WTC11 (cell line): ENCODE results near the gene MGAT3. TPM values are rescaled to one million over a fixed set of nuclear protein-coding genes. Genes with fewer than 3 reads are reported as not detected.

ENCODE experiments used
- ATAC-seq: fragments of 200-7000 bp; cut with Tn5 transposase; 2 replicates; pipeline ENCODE4 v1.10.0; 2021; ENCODE audit warnings: mild to moderate bottlenecking, moderate library complexity
- CTCF ChIA-PET: fragments of 300-600 bp; sonication (Branson Sonifier 250); formaldehyde crosslinking; loops from one replicate; lab custom pipeline; 2021; ENCODE audit warnings: antibody characterized with exemption; lab: Charles Lee
- POLR2A ChIA-PET: fragments of 350-600 bp; sonication (Branson Sonifier 250); formaldehyde crosslinking; loops from one replicate; lab custom pipeline; 2021; ENCODE audit warnings: antibody characterized with exemption; lab: Charles Lee
- DNase-seq: peaks from one replicate; pipeline ENCODE4 v3.0.0; 2021; ENCODE audit warnings: low spot score
- H3K27ac Mint-ChIP-seq: 2 replicates; pipeline ENCODE4 v1.8.0; 2021; ENCODE audit warnings: mixed read lengths
- H3K27me3 Mint-ChIP-seq: 2 replicates; pipeline ENCODE4 v1.8.0; 2021; ENCODE audit warnings: low read depth, mild to moderate bottlenecking, moderate library complexity, mixed read lengths
- H3K36me3 Mint-ChIP-seq: 2 replicates; pipeline ENCODE4 v1.8.0; 2021; ENCODE audit warnings: mixed read lengths
- H3K4me1 Mint-ChIP-seq: 2 replicates; pipeline ENCODE4 v1.8.0; 2022; ENCODE audit warnings: mixed read lengths
- H3K4me3 Mint-ChIP-seq: 2 replicates; pipeline ENCODE4 v1.8.0; 2021; ENCODE audit warnings: mild to moderate bottlenecking, moderate library complexity, mixed read lengths
- H3K9me3 Mint-ChIP-seq: 2 replicates; pipeline ENCODE4 v1.8.0; 2021; ENCODE audit warnings: mixed read lengths
- ARID4B ChIP-seq: sonication (generic); formaldehyde crosslinking; IDR thresholded peaks from 2 replicates; pipeline ENCODE4 v1.8.0; 2023; ENCODE audit warnings: missing genetic modification reagents, mild to moderate bottlenecking, borderline replicate concordance
- ATF1 ChIP-seq: sonication (generic); formaldehyde crosslinking; IDR thresholded peaks from 2 replicates; pipeline ENCODE4 v1.8.1; 2023; ENCODE audit warnings: mild to moderate bottlenecking, moderate library complexity, missing genetic modification reagents
- CBFB ChIP-seq: sonication (generic); formaldehyde crosslinking; IDR thresholded peaks from 2 replicates; pipeline ENCODE4 v1.8.1; 2022; ENCODE audit warnings: mild to moderate bottlenecking, low read depth, missing genetic modification reagents
- CDX4 ChIP-seq: fragments of 250-450 bp; sonication (Bioruptor Pico); IDR thresholded peaks from 2 replicates; pipeline ENCODE4 v1.9.0; 2021; ENCODE audit warnings: moderate library complexity, mild to moderate bottlenecking, inconsistent platforms, borderline replicate concordance
- CREB1 ChIP-seq: sonication (generic); formaldehyde crosslinking; IDR thresholded peaks from 2 replicates; pipeline ENCODE4 v1.8.0; 2023; ENCODE audit warnings: mild to moderate bottlenecking, missing genetic modification reagents
- ESRRA ChIP-seq: sonication (generic); formaldehyde crosslinking; IDR thresholded peaks from 2 replicates; pipeline ENCODE4 v1.8.1; 2022; ENCODE audit warnings: mild to moderate bottlenecking, missing genetic modification reagents, borderline replicate concordance
- FOXK1 ChIP-seq: sonication (generic); formaldehyde crosslinking; IDR thresholded peaks from 2 replicates; pipeline ENCODE4 v1.8.0; 2022; ENCODE audit warnings: mild to moderate bottlenecking, moderate library complexity, missing genetic modification reagents
- GABPB1 ChIP-seq: sonication (generic); formaldehyde crosslinking; IDR thresholded peaks from 2 replicates; pipeline ENCODE4 v1.8.1; 2023; ENCODE audit warnings: mild to moderate bottlenecking, missing genetic modification reagents
- RELA ChIP-seq: sonication (generic); formaldehyde crosslinking; IDR thresholded peaks from 2 replicates; pipeline ENCODE4 v1.8.1; 2022; ENCODE audit warnings: missing genetic modification reagents, mild to moderate bottlenecking, borderline replicate concordance
- RORB ChIP-seq: fragments of 250-450 bp; sonication (Bioruptor Pico); IDR thresholded peaks from 2 replicates; pipeline ENCODE4 v1.9.0; 2021; ENCODE audit warnings: mild to moderate bottlenecking
- SMAD3 ChIP-seq: sonication (generic); formaldehyde crosslinking; IDR thresholded peaks from 2 replicates; pipeline ENCODE4 v1.8.0; 2022; ENCODE audit warnings: missing genetic modification reagents, mild to moderate bottlenecking, borderline replicate concordance
- SP1 ChIP-seq: sonication (generic); formaldehyde crosslinking; conservative IDR thresholded peaks from 2 replicates; pipeline ENCODE4 v1.8.1; 2022; ENCODE audit warnings: missing genetic modification reagents
- TEAD1 ChIP-seq: sonication (generic); formaldehyde crosslinking; IDR thresholded peaks from 2 replicates; pipeline ENCODE4 v1.8.0; 2022; ENCODE audit warnings: mild to moderate bottlenecking, missing genetic modification reagents
- USF1 ChIP-seq: sonication (generic); formaldehyde crosslinking; IDR thresholded peaks from 2 replicates; pipeline ENCODE4 v1.8.0; 2022; ENCODE audit warnings: mild to moderate bottlenecking, missing genetic modification reagents
- ZNF121 ChIP-seq: sonication (generic); formaldehyde crosslinking; IDR thresholded peaks from 2 replicates; pipeline ENCODE4 v1.8.0; 2023; ENCODE audit warnings: missing genetic modification reagents
- ZNF138 ChIP-seq: sonication (generic); formaldehyde crosslinking; conservative IDR thresholded peaks from 2 replicates; pipeline ENCODE4 v1.8.1; 2022; ENCODE audit warnings: mild to moderate bottlenecking, moderate library complexity, missing genetic modification reagents
- ZNF281 ChIP-seq: sonication (generic); formaldehyde crosslinking; IDR thresholded peaks from 2 replicates; pipeline ENCODE4 v1.8.0; 2023; ENCODE audit warnings: mild to moderate bottlenecking, missing genetic modification reagents
- ZNF317 ChIP-seq: sonication (generic); formaldehyde crosslinking; IDR thresholded peaks from 2 replicates; pipeline ENCODE4 v1.8.1; 2023; ENCODE audit warnings: low read depth, mild to moderate bottlenecking, moderate library complexity, missing genetic modification reagents, borderline replicate concordance
- ZNF423 ChIP-seq: fragments of 250-450 bp; sonication (Bioruptor Pico); IDR thresholded peaks from 2 replicates; pipeline ENCODE4 v2.1.2; 2022; ENCODE audit warnings: mild to moderate bottlenecking, moderate library complexity
- ZNF425 ChIP-seq: fragments of 250-450 bp; sonication (Bioruptor Pico); conservative IDR thresholded peaks from 2 replicates; pipeline ENCODE4 v1.9.0; 2021; ENCODE audit warnings: mild to moderate bottlenecking
- total RNA-seq: library from RNA; stranded (reverse); gene quantifications from 3 replicates; pipeline ENCODE4 v1.2.3, GENCODE V29; 2021
- TF ChIP-seq, protein P1 (sequence below): fragments of 250-450 bp; sonication (Bioruptor Pico); IDR thresholded peaks from 2 replicates; pipeline ENCODE4 v2.1.2; 2022; ENCODE audit warnings: mild to moderate bottlenecking, moderate library complexity
- TF ChIP-seq, protein P2 (sequence below): sonication (generic); formaldehyde crosslinking; IDR thresholded peaks from 2 replicates; pipeline ENCODE4 v1.8.1; 2023; ENCODE audit warnings: mild to moderate bottlenecking, missing genetic modification reagents, borderline replicate concordance

MGAT3 gene
- total RNA-seq, 1 experiment from 2014 or later = 11.4 TPM

DNA sequence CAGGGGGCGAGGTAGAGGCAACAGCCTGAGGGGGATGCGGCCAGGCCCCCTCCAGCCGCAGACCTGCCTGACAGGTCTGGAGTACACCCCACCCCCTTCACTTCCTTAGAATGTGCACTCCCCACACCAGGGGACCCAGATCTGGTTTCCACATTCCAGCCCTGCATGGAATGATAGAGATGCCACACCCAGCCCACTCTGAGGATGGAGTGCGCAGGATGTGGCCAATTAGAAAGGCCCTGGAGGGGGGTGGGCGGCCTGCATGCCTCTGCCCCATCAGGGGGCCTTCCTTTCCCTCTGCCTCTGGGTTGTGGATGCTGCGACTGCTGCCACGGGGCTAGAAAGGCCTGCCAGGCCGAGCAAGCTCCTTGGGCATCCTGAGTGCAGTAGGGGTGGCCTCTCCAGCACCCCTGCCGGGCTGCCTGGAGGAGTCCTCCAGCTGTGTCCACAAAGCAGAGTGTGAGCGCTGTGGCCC, 28.2 kb upstream of the MGAT3 start:
- DNase-seq = peak; percentile 90
- H3K36me3 Mint-ChIP-seq = peaks cover 13% of the 10 kb centered on the region
- ATAC-seq = peak; percentile 97
- H3K27ac Mint-ChIP-seq = peak overlapping the region; percentile 96
- no peaks in the 10 kb centered on the region for H3K27me3 Mint-ChIP-seq
- H3K4me1 Mint-ChIP-seq = peaks cover 43% of the 10 kb centered on the region
- ChIA-PET CTCF (interaction anchor here (0.6 to 2.4 kb wide), 16 partner anchors 8 to 660 kb away, joined by 3 to 17 read pairs (median 4); partner anchors contain the start of genes MIEF1 and TAB1), POLR2A (no interaction called here)
- H3K9me3 Mint-ChIP-seq = no peaks in the 10 kb centered on the region
- 0 out of 2 replicates have a peak overlapping the region, but pooled peaks have one; percentile 6 for H3K4me3 Mint-ChIP-seq
- TF ChIP-seq GABPB1 (CRISPR knock-in tag) (no peak), ZNF423 (CRISPR knock-in tag) (peak; percentile 89), ATF1 (CRISPR knock-in tag) (no peak), ARID4B (CRISPR knock-in tag) (0 out of 2 replicates have a peak, but pooled peaks have one; percentile 49), SMAD3 (CRISPR knock-in tag) (no peak), ESRRA (CRISPR knock-in tag) (no peak), CDX4 (no peak), ZNF425 (CRISPR knock-in tag) (no peak), RELA (CRISPR knock-in tag) (no peak), CREB1 (CRISPR knock-in tag) (no peak), RORB (CRISPR knock-in tag) (no peak), SP1 (CRISPR knock-in tag) (peak; percentile 59), FOXK1 (CRISPR knock-in tag) (no peak), ZNF138 (CRISPR knock-in tag) (no peak), USF1 (CRISPR knock-in tag) (no peak), ZNF281 (CRISPR knock-in tag) (peak; percentile 92), ZNF317 (CRISPR knock-in tag) (no peak), ZNF121 (CRISPR knock-in tag) (no peak), TEAD1 (CRISPR knock-in tag) (peak; percentile 99), CBFB (CRISPR knock-in tag) (no peak; the same call in 1 of the 2 replicates)
- TF ChIP-seq, protein P1, sequence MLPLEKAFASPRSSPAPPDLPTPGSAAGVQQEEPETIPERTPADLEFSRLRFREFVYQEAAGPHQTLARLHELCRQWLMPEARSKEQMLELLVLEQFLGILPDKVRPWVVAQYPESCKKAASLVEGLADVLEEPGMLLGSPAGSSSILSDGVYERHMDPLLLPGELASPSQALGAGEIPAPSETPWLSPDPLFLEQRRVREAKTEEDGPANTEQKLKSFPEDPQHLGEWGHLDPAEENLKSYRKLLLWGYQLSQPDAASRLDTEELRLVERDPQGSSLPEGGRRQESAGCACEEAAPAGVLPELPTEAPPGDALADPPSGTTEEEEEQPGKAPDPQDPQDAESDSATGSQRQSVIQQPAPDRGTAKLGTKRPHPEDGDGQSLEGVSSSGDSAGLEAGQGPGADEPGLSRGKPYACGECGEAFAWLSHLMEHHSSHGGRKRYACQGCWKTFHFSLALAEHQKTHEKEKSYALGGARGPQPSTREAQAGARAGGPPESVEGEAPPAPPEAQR = no peak
- TF ChIP-seq, protein P2, sequence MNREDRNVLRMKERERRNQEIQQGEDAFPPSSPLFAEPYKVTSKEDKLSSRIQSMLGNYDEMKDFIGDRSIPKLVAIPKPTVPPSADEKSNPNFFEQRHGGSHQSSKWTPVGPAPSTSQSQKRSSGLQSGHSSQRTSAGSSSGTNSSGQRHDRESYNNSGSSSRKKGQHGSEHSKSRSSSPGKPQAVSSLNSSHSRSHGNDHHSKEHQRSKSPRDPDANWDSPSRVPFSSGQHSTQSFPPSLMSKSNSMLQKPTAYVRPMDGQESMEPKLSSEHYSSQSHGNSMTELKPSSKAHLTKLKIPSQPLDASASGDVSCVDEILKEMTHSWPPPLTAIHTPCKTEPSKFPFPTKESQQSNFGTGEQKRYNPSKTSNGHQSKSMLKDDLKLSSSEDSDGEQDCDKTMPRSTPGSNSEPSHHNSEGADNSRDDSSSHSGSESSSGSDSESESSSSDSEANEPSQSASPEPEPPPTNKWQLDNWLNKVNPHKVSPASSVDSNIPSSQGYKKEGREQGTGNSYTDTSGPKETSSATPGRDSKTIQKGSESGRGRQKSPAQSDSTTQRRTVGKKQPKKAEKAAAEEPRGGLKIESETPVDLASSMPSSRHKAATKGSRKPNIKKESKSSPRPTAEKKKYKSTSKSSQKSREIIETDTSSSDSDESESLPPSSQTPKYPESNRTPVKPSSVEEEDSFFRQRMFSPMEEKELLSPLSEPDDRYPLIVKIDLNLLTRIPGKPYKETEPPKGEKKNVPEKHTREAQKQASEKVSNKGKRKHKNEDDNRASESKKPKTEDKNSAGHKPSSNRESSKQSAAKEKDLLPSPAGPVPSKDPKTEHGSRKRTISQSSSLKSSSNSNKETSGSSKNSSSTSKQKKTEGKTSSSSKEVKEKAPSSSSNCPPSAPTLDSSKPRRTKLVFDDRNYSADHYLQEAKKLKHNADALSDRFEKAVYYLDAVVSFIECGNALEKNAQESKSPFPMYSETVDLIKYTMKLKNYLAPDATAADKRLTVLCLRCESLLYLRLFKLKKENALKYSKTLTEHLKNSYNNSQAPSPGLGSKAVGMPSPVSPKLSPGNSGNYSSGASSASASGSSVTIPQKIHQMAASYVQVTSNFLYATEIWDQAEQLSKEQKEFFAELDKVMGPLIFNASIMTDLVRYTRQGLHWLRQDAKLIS (CRISPR knock-in tag) = no peak
